ENCODE data around the gene PIH1D1.

Gene PIH1D1

DNA sequence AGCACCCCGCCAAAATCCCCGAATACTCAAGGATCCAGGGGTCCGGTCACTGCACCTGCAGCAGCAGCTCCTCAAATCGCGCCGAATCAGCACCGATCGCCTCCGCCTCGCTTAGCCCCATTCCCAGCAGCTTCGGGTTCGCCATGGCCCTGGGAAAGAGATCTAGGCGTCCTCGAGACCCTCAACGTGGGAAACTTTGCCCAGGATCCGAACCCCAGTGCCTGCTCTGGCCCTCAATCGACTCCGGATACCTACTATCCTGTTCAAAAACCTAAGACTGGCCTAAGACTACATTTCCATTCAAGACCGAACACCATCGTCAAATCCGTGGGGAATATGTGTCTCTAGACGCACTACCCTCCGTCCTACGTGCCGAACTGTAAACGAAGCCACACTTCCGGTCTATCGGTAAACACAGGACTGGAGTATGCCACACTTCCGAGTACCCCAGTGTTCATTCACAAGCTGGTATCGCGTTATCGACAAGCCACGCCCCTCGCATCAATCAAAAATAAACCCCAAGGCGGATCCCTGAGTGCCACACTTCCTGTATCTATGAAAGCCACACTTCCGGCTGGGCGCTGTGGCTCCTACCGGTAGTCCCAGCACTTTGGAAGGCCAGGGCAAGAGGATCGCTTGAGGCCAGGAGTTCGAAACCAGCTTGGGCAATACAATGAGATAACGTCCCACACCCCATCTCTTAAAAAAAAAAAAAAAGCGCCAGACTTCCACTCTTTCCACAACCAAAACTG is at the start of gene PIH1D1:
TSS of gene PIH1D1 (minus strand) at position 385 of the 752 bp plus-strand sequence. CDS start at position 145, 240 bp downstream.
- DNase-seq (ENCODE audit: low read depth, low spot score), result peak; percentile 99

DNA sequence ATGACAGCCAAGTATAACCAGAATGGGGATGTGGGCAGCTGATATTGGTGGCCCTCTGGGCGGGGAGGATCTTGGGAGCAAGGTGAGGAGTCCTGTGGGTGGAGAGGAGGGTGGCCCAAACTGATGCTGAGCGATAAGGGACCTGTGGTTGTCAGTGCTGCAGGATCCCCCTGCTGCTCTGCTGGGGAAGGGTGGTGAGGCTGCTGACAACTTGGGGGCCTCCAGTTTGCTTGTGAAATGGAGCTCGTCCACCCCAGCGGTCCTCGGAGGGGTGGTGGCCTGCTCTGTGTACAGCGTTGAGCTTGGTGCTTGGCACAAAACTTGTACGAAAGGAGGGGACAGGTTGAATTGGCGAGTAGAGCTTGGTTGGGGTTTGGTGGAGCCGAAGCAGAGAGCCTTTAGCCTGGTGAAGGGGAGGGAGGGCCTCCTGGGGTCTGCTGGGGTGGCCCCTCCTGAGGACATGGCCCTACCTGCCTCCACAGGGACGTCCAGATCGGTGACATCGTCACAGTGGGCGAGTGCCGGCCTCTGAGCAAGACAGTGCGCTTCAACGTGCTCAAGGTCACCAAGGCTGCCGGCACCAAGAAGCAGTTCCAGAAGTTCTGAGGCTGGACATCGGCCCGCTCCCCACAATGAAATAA is 47.5 kb upstream of the PIH1D1 start:
- DNase-seq (ENCODE audit: low read depth, low spot score), result no peak

DNA sequence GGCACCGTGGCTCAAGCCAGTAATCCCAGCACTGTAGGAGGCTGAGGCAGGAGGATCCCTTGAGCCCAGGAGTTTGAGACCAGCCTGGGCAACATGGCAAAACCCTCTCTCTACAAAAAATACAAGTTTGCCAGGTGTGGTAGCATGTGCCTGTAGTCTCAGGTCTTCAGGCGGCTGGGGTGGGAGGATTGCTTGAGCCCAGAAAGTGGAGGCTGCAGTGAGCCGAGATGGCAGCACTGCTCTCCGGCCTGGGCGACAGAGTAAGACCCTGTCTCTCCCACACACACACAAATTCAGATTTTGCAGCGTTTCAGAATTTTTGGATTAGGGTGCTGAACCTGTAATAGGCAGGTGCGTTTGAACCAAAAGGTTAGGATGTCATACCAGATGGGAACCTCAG is 46.9 kb upstream of the PIH1D1 start:
- DNase-seq (ENCODE audit: low read depth, low spot score), result no peak

DNA sequence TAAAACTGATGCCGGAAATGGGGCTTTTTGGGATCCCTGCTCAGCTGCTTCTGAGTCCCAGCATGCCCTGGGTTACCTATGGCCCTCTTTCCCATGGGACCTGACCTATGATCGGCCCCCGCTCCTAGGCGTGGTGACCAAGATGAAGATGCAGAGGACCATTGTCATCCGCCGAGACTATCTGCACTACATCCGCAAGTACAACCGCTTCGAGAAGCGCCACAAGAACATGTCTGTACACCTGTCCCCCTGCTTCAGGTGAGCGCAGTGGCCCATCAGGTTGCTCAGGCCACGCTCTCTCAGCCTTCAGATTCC is 46.1 kb upstream of the PIH1D1 start:
- no peak for DNase-seq (ENCODE audit: low read depth, low spot score)

DNA sequence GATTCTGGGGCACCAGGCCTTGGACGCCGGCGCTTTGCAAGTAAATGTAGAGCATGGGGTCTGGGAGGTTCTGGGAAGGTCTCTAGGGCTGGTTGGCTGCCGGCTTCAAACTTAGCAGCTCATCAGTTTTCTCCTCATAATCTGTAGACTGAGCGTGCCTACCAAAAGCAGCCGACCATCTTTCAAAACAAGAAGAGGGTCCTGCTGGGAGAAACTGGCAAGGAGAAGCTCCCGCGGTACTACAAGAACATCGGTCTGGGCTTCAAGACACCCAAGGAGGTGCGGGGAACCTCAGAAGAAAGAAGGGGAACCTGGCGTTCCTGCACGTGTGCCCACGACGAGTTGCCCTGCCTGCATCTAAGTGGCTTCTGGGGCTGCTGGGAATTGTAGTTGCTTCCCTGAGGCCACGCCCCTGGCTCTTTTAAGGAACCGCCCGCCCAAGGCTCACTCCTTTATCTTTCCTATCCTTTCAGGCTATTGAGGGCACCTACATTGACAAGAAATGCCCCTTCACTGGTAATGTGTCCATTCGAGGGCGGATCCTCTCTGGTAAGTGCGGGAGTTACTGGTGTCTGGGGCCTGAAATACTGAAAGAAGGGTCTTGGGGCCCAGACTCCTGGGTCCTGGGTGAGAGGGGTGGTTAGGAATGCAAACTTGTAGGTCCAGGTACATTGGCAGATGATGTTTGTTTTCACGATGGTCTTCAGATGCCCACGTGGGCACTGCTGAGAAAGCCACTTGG is 45.6 kb upstream of the PIH1D1 start:
- DNase-seq (ENCODE audit: low read depth, low spot score), result peak; percentile 71

DNA sequence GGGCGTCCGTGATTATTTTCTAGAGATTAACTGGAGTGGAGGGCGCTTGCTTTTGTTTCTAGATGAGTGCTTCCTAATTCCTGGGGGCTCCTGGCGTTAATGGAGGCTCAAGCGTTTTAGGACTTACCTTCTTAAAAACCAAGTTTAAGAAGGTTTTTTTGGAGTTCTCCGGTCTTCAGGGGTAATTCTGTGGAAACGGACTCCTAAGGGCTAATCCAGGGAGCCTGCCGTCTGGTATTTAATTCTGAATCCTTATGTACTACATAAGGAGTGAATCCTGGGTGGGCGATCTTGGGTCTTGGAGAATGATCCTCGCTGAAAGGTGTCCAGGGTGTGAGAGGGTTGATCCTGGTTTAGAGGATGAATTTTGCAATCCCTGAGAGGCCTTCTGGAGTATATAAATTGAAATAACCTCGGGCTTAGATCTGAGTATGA is 45.0 kb upstream of the PIH1D1 start:
- DNase-seq (ENCODE audit: low read depth, low spot score), result no peak

DNA sequence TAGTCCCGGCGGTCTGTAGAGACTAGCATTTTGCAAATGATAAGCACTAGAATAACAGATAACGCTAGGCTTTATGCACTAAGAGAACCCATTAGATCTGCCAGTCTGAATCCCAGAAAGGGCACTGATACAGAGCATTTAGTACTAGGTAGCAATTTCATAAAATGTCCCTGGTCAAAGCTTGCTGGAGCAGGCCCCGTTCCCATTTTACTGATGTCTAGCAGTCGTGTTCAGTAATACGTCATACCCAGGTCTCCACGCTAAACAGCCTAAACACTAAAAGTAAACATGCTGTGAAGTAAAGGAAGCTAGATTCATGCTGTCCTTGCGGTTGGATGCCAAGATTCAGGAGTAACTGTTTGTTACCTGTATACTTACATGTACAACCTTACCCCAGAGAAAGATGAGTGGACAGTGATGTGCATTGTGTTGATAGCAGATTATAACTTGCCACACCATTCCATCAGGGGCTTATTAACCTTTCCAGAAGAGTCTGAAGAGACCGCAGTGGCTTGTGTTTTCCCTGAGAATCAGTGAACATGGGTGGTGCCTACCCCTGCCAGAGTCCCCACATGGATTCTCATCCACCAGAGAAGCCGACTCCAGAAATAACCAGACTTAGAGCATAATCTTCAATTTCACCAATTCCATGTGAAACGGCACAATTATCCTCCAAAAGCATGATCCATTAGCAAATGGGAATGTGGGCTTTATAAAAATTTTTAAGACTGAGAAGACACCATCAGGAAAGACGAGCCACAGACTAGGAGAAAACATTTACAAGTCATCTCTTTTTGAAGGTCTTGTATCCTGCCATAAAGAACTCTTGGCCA is 41.2 kb upstream of the PIH1D1 start:
- DNase-seq (ENCODE audit: low read depth, low spot score), result no peak

DNA sequence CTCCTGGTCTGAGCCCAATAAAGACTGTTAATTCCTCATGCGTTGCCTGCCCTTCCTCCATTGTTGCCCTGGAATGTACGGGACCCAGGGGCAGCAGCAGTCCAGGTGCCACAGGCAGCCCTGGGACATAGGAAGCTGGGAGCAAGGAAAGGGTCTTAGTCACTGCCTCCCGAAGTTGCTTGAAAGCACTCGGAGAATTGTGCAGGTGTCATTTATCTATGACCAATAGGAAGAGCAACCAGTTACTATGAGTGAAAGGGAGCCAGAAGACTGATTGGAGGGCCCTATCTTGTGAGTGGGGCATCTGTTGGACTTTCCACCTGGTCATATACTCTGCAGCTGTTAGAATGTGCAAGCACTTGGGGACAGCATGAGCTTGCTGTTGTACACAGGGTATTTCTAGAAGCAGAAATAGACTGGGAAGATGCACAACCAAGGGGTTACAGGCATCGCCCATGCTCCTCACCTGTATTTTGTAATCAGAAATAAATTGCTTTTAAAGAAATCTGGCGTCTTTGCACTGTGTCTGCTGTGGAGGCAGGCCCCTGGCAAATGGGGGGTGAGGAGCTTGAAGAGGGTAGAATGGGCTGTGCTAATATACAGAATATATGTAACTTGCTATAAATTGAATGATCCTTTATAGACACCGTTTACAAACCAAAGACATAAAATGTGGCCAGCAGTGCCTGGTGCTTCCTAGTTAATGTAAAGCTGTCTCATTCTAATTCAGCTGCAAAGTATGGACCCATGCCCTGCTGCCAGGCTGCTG is 40.4 kb upstream of the PIH1D1 start:
- no peak for DNase-seq (ENCODE audit: low read depth, low spot score)

DNA sequence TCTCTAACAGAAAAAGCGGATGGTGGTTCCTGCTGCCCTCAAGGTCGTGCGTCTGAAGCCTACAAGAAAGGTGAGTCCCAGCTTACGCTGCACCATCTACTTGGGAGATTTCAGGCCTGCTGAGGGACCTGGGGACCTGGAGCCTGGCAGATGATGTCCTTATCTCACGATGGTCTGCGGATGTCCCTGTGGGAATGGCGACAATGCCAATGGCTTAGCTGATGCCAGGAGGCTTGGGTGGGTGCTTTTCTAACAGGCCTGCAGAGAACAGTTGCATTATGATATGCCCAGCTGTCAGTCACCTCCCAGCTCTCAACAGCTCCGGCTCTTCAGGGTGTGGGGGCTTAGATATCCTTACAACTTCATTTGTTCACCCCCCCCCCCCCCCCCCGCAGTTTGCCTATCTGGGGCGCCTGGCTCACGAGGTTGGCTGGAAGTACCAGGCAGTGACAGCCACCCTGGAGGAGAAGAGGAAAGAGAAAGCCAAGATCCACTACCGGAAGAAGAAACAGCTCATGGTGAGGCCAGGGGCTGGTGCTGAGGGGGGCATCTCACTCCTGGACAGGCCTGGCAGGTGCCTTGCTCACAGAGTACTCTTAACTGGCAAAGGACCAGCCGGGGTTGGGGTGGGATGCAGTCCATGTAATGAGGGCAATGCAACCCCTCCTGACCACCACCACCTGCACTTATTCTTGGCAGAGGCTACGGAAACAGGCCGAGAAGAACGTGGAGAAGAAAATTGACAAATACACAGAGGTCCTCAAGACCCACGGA is 39.6 kb upstream of the PIH1D1 start:
- DNase-seq (ENCODE audit: low read depth, low spot score), result no peak

DNA sequence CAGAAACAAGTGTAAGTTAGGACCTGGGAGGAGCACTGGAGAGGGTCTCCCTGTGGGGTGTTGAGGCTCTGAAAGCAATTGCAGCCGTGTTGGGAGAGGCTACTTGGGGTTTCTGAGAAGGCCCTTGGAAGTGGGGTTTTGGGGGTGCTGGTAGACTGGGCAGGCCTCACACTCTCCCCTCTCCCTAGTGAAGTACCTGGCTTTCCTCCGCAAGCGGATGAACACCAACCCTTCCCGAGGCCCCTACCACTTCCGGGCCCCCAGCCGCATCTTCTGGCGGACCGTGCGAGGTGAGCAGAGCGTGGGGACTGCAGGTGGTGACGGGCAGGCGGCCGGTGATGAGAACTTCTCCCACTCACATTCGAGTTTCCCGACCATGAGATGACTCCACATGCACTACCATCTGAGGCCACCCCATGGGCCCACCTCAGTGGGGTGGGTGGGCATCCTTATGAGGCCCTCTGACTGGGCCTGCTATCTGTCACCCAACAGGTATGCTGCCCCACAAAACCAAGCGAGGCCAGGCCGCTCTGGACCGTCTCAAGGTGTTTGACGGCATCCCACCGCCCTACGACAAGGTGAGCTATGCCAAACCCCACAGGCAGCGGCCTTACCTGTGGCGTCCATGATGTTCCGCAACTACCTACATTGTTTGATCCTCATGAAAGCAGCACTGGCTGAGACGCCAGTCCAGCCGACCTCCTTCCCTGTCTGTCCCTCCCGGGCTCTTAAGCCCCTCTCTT is 38.8 kb upstream of the PIH1D1 start:
- DNase-seq (ENCODE audit: low read depth, low spot score), result no peak

DNA sequence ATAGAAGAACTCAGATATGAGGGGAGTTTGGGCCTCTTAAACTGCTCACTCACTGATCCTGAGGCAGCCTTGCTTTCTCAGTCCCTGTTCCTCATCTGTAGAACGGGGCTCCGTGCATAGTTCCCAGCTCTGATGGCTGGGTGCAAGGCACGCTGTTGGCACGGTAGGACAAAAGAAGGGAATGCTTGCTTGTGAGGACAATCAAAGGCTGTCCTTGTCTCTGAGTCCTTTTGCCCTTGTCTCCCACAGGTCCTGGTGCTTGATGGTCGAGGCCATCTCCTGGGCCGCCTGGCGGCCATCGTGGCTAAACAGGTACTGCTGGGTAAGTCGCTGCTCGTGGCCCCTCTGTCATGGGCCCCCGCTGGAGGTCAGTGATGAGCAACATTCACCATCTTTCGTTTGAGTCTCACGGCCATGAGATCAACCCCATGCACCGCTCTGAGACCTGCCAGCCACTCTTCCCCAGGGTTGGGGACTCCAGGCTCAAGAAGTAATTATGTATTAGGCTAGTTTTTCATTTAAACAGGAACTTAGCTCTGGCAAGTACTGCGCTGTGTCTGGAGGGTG is 38.1 kb upstream of the PIH1D1 start:
- no peak for DNase-seq (ENCODE audit: low read depth, low spot score)

DNA sequence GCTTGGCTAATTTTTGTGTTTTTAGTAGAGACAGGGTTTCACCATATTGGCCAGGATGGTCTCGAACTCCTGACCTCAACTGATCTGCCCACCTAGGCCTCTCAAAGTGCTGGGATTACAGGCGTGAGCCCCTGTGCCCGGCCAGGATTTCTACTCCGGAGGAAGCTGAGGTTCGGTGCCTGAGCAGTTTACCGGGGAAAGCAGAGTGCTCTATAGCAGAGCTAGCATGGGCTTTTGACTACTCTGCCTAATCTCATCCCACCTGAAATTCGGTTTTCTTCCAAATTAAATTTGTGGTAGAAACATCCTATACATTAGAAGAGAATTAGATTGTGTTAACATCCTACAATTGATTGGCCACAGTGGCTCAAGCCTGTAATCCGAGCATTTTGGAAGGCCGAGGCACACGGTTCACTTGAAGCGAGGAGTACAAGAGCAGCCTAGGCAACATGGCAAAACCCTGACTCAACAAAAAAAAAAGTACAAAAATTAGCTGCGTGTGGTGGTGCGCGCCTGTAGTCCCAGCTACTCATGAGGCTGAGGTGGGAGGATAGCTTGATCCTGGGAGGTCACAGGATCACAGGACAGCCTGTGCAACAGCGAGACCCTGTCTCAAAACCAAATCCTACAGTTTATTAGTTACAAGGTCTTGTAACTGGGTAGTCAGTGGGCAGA is 37.4 kb upstream of the PIH1D1 start:
- DNase-seq (ENCODE audit: low read depth, low spot score), result no peak

DNA sequence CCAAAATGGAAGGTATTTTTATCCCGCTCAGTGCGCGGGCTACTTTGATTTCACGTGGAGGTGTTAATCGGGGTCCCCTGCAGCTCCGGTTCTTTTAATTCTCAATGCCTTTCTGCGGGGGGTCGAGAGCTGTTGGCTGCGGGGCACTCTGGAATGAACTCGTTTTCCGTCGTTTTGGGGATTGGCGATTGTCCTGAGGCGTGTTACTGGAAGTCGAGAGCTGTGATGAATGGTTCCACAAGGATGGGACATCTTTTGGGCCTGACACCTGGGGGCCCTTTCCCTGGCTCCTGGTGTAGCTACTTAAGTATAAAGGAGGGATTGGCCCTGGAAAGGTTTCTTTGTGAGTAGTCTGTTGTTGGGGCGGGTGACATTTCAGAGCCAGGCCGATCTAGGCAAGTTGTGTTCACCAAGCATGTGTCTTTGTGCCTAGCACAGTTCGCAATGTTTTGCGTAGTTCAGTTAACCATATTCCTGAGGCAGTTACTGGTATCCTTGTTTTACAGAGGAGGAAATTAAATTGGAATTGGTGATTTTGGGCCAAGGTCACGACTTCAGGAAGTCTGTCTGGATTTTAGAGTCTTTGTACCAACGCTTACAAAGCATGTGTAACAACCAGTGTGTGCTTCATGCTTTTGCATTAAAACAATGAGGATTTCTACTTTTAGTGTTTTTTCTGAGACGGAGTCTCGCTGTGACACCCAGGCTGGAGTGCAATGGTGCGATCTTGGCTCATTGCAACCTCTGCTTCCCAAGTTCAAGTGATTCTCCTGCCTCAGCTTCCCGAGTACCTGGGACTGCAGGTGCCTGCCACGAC is 36.6 kb upstream of the PIH1D1 start:
- no peak for DNase-seq (ENCODE audit: low read depth, low spot score)

DNA sequence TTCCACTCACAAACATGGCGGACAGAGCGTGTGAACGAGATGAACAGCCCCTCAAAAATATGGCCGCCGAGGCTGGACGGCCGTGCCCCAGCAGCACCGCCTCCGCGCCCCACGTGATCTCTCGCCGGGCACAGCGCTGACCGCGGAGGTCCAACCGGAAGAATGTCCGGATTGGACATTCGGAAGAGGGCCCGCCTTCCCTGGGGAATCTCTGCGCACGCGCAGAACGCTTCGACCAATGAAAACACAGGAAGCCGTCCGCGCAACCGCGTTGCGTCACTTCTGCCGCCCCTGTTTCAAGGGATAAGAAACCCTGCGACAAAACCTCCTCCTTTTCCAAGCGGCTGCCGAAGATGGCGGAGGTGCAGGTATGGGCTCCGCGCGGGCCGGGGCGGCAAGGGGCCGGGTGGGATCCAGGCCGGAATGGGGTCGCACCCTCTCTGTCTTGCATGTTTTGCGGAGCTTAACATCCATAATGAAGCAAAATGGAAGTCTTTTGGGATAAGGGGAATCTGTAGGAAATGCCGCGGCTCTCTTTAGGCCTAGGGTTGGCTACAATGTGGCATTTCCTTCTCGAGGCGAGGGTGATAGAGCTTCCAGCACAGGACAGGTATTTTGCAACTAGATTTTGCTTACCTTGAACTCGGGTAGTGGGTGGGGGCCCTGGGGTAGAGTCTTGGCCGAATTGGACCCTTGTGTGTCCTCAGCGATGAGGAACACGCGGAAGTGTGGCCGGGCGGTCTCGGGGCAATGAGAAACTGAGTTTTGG is 35.8 kb upstream of the PIH1D1 start, which contains the start of gene RPL13A:
TSS of gene RPL13A (plus strand) at position 332 of the 769 bp plus-strand sequence. CDS start at position 354, 22 bp downstream.
- peak; percentile 100 for DNase-seq (ENCODE audit: low read depth, low spot score)

DNA sequence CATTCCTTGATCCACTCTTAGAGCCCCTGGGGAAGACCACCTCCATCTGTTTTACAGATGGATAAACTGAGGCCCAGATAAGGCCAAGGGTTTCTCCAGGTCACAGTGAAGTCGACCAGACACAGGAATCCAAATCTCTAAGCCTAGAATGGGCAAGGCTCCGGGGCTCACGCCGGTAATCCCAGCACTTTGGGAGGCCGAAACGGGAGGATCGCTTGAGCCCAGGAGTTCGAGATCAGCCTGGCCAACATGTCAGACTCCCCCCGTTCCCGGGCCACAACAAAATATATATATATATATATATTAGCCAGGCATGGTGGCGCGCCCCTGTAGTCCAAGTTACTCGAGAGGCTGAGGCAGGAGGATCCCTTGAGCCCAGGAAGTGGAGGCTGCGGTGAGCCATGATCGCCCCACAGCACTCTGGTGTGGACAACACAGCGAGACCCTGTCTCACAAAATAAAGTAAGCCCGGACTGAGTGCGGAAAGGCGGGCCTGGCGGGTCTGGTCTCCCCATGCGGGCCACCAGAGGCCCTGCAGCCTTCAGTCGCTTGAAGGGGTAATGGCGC is 35.2 kb upstream of the PIH1D1 start:
- no peak for DNase-seq (ENCODE audit: low read depth, low spot score)

DNA sequence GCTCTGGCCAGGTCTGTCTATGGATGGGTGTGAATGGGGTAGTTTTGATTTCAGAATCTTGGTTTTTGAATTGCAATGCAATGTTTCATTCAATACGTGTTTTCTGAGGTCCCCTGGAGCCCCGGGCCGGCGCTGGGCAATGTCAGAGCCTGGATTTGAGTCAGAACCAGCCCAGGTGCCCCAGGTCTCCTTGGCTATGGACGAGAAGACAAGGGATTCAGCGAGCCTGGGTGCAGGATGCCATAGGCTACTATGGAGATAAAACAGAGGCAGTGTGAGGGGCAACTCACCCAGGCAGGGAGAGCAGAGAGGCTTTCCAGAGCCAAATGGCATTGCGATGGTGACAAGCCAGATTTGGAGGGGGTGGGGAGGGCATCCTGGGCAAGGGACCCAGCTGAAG is 34.6 kb upstream of the PIH1D1 start:
- DNase-seq (ENCODE audit: low read depth, low spot score), result no peak

All from astrocyte of the hippocampus (primary cell).